ENCODE data around the gene SIK2. TPM values are rescaled to one million over a fixed set of nuclear protein-coding genes. Genes with fewer than 3 reads are reported as not detected.

Gene SIK2
- total RNA-seq, 1 donor from 2014 or later, result 10.0 TPM

GRCh38 chr11:111778047-111778558 lies 175.9 kb downstream of the SIK2 start:
- no peak for TF ChIP-seq CTCF (IDR thresholded peaks at IDR 0.05)
- no peak overlapping the region for H3K4me3 Mint-ChIP-seq

DNA sequence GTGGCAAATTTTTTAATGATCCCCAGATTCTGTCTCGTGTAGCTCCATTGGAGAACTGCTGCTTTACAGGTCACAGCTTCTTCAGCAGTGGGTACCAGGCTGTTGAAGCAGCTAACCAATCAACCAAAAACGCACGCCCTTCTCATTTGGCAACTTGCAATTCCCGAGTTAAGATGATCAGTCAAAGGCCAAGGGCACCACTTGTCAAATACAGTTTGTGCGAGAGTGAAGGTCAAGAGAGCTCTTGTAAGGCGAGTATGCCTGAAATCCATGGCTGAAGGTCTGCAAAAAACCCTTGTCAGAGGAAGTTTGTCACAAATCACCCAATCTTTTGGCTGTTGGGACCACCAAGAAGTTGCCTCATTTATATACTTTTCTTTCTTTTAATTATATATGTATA lies 176.9 kb downstream of the SIK2 start:
- POLR2A ChIA-PET, result interaction anchor here (1.4 kb wide), 1 partner anchor 177 kb away, joined by 3 read pairs; the partner anchor contains the start of gene SIK2
- TF ChIP-seq CTCF (IDR thresholded peaks at IDR 0.05), result no peak
- intact Hi-C loops (cut with micrococcal nuclease), result loop anchor here (5.0 to 10.0 kb wide), 2 partner anchors 497 to 1344 kb away; no protein-coding TSS in a partner anchor

More at GRCh38 chr11:111778047-111778558, 175.9 kb downstream of the SIK2 start:
- no peak for DNase-seq
- ChIA-PET CTCF (interaction anchor here (0.9 to 7.5 kb wide), 13 partner anchors 8 to 217 kb away, joined by 3 to 71 read pairs (median 11); partner anchors contain the start of genes ALG9, PPP2R1B and SIK2), POLR2A (interaction anchor here (1.4 to 3.5 kb wide), 2 partner anchors 12 to 176 kb away, joined by 3 to 29 read pairs; partner anchors contain the start of genes PPP2R1B and SIK2)
- H3K27ac Mint-ChIP-seq, result no peak overlapping the region
- intact Hi-C loops (cut with micrococcal nuclease), result loop anchor here (5.0 to 10.0 kb wide), 2 partner anchors 496 to 1343 kb away; no protein-coding TSS in a partner anchor
- no peak for ATAC-seq (ENCODE audit: low read depth)
- peaks cover 1% of the 10 kb centered on the region for H3K36me3 Mint-ChIP-seq (ENCODE audit: low read depth)
- H3K9me3 Mint-ChIP-seq, result no peaks in the 10 kb centered on the region
- H3K4me1 Mint-ChIP-seq, result peaks cover 23% of the 10 kb centered on the region
- H3K27me3 Mint-ChIP-seq, result no peaks in the 10 kb centered on the region

More for the DNA sequence above, 176.9 kb downstream of the SIK2 start:
- CTCF ChIA-PET, result interaction anchor here (1.2 to 7.5 kb wide), 6 partner anchors 63 to 213 kb away, joined by 3 to 71 read pairs (median 4); no protein-coding TSS in a partner anchor
- ATAC-seq (ENCODE audit: low read depth) (no peak), DNase-seq (no peak)
- Mint-ChIP-seq H3K27ac (no peak overlapping the region), H3K4me3 (no peak overlapping the region), H3K36me3 (ENCODE audit: low read depth) (peaks cover 8% of the 10 kb centered on the region), H3K9me3 (no peaks in the 10 kb centered on the region), H3K27me3 (no peaks in the 10 kb centered on the region), H3K4me1 (peaks cover 23% of the 10 kb centered on the region)

Other genes starting within 250 kb of the SIK2 start
- gene POU2AF1, start 223.2 kb upstream of the SIK2 start, total RNA-seq, result 141 and 155 TPM in 2 replicates
- gene BTG4, start 90.1 kb upstream of the SIK2 start, total RNA-seq, result not detected in 2 replicates
- not detected in 2 replicates for gene HOATZ, start 87.7 kb upstream of the SIK2 start, total RNA-seq
- not detected in 2 replicates for gene LAYN, start 61.7 kb upstream of the SIK2 start, total RNA-seq
- 36.2 and 37.9 TPM in 2 replicates for gene PPP2R1B, start 163.9 kb downstream of the SIK2 start, total RNA-seq